Activated CD8-positive, alpha-beta T cell treated with anti-CD3 and anti-CD28 coated beads, Interleukin-2, amount 10 ng/mL, durations not matched to agents 7 days and 5 days (primary cell): ENCODE results near the gene CD2AP. TPM values are rescaled to one million over a fixed set of nuclear protein-coding genes. Genes with fewer than 3 reads are reported as not detected.
"Not testable (repeated sequence)": the region's sequence is repeated elsewhere in the genome, so short reads cannot be mapped to it uniquely, and the experiment has no call there.

Experiments
- ATAC-seq: fragments of 150-1000 bp; cut with Tn5 transposase; one replicate; pipeline ENCODE4 v1.10.0; 2021; ENCODE audit warnings: moderate library complexity
- CTCF ChIA-PET: fragments of 350-600 bp; sonication (Branson Sonifier 250); formaldehyde crosslinking; loops from one replicate; lab custom pipeline; 2021; ENCODE audit warnings: antibody characterized with exemption; lab: Charles Lee
- POLR2A ChIA-PET: fragments of 350-600 bp; sonication (Branson Sonifier 250); formaldehyde crosslinking; loops from one replicate; lab custom pipeline; 2021; ENCODE audit warnings: antibody characterized with exemption; lab: Charles Lee
- DNase-seq: peaks from one replicate; pipeline ENCODE4 v3.0.0-alpha.2; 2020
- H3K27ac Mint-ChIP-seq: one replicate; pipeline ENCODE4 v1.8.0; 2021; ENCODE audit warnings: mild to moderate bottlenecking, mixed read lengths
- H3K27me3 Mint-ChIP-seq: one replicate; pipeline ENCODE4 v1.8.0; 2021; ENCODE audit warnings: low read depth, mixed read lengths
- H3K36me3 Mint-ChIP-seq: one replicate; pipeline ENCODE4 v1.8.0; 2021; ENCODE audit warnings: low read depth, mixed read lengths
- H3K4me1 Mint-ChIP-seq: one replicate; pipeline ENCODE4 v1.8.0; 2021; ENCODE audit warnings: low read depth, mixed read lengths
- H3K4me3 Mint-ChIP-seq: one replicate; pipeline ENCODE4 v1.8.0; 2021; ENCODE audit warnings: mild to moderate bottlenecking, mixed read lengths
- H3K9me3 Mint-ChIP-seq: one replicate; pipeline ENCODE4 v1.8.0; 2022; ENCODE audit warnings: mixed read lengths; ENCODE audit not compliant: insufficient read depth
- total RNA-seq, 2 experiments: library from RNA; stranded (reverse); gene quantifications; one replicate each; pipeline ENCODE4 v1.2.3, GENCODE V29; 2021

The CD2AP gene
- total RNA-seq, 2 experiments from 2014 or later, result 38.8 to 39.2 TPM

DNA sequence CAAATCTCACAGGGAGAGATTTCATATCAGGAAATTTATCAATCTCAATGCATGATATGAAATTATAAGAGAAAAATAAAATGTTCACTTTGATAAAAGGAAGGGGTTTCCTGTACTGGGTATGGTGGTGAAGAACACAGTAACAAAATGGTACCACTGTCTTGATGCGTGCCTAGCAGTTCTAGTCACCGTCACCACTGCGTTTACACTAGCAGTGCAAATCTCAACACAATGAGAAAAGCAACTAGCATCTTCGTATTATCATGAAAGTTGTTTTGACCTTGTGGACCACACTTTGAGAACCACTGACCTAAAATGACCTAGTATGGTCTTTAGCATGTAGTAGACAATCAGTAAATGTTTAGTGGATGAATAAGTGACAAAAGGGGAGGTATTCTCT is 152.4 kb downstream of the CD2AP start:
- no peak for DNase-seq
- no peaks in the 10 kb centered on the region for H3K36me3 Mint-ChIP-seq
- peaks cover 2% of the 10 kb centered on the region for H3K27me3 Mint-ChIP-seq
- H3K27ac Mint-ChIP-seq, result no peak overlapping the region
- H3K9me3 Mint-ChIP-seq, result no peaks in the 10 kb centered on the region
- ATAC-seq, result no peak
- POLR2A ChIA-PET, result interaction anchor here (1.1 to 2.1 kb wide), 2 partner anchors 10 to 152 kb away, joined by 3 to 10 read pairs; partner anchors contain the start of gene CD2AP
- no peak overlapping the region for H3K4me3 Mint-ChIP-seq
- peaks cover 12% of the 10 kb centered on the region for H3K4me1 Mint-ChIP-seq
- CTCF ChIA-PET, result interaction anchor here (1.1 to 6.4 kb wide), 8 partner anchors 10 to 216 kb away, joined by 3 to 93 read pairs (median 14); partner anchors contain the start of gene OPN5

DNA sequence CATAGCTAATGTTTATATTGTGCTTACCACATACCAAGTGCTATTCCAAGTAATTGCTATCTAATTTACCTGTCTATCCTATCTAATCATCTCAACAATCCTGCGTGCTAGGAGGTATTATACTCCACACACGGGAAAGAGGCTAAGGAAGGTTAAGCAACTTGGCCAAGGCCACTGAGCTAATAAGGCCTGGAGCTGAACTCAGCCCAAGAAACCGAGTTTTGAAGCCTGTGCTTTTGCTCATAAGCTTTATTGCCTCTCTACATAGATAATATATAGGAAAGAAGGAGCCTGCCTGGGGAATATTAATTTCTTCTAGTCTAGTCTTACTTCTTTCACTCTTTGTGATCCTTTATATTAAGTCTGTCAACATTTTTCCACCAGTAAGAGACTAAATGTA is 153.0 kb downstream of the CD2AP start:
- H3K9me3 Mint-ChIP-seq, result no peaks in the 10 kb centered on the region
- DNase-seq (no peak), ATAC-seq (no peak)
- H3K4me3 Mint-ChIP-seq, result no peak overlapping the region
- peaks cover 2% of the 10 kb centered on the region for H3K27me3 Mint-ChIP-seq
- H3K27ac Mint-ChIP-seq, result no peak overlapping the region
- no peaks in the 10 kb centered on the region for H3K36me3 Mint-ChIP-seq
- POLR2A ChIA-PET, result interaction anchor here (1.1 to 2.1 kb wide), 3 partner anchors 11 to 216 kb away, joined by 3 to 10 read pairs (median 6); partner anchors contain the start of gene CD2AP
- H3K4me1 Mint-ChIP-seq, result peaks cover 12% of the 10 kb centered on the region
- CTCF ChIA-PET, result interaction anchor here (0.7 to 6.4 kb wide), 22 partner anchors 8 to 217 kb away, joined by 3 to 93 read pairs (median 5); partner anchors contain the start of genes CD2AP and OPN5

GRCh38 chr6:47631269-47631772 is 153.7 kb downstream of the CD2AP start:
- ATAC-seq (peak; percentile 67), DNase-seq (no peak)
- peaks cover 5% of the 10 kb centered on the region for H3K27me3 Mint-ChIP-seq
- H3K4me1 Mint-ChIP-seq, result peaks cover 12% of the 10 kb centered on the region
- H3K9me3 Mint-ChIP-seq, result no peaks in the 10 kb centered on the region
- H3K36me3 Mint-ChIP-seq, result no peaks in the 10 kb centered on the region
- H3K4me3 Mint-ChIP-seq, result no peak overlapping the region
- peak overlapping the region; percentile 5 for H3K27ac Mint-ChIP-seq
- POLR2A ChIA-PET, result interaction anchor here (0.6 to 2.1 kb wide), 5 partner anchors 12 to 217 kb away, joined by 3 to 10 read pairs (median 4); partner anchors contain the start of gene CD2AP
- CTCF ChIA-PET, result interaction anchor here (0.6 to 6.4 kb wide), 39 partner anchors 9 to 223 kb away, joined by 3 to 93 read pairs (median 4); partner anchors contain the start of genes CD2AP and OPN5

DNA sequence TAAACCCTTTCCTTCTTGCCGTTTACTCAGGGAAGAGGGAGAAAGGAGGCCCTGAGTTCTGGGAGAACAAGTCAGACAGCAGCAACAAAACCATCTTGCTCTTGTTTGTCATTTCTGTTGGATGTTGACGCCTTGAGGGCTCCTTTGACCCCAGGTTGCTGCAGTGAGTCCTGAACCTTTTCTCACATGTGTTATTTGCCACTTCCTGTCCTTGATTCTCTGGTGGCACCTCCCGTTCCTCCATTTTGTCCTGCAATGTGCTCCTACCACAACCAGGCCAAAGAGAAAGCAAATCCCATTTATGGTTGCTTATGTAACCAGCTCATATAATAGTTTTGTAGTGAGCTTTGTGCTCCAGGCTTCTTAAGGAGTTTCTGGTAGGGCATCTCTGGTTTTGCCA is 154.2 kb downstream of the CD2AP start:
- H3K4me3 Mint-ChIP-seq, result no peak overlapping the region
- ATAC-seq, result peak; percentile 23
- peak overlapping the region; percentile 5 for H3K27ac Mint-ChIP-seq
- H3K27me3 Mint-ChIP-seq, result peaks cover 5% of the 10 kb centered on the region
- ChIA-PET POLR2A (interaction anchor here (0.6 to 1.5 kb wide), 3 partner anchors 19 to 217 kb away, joined by 3 to 6 read pairs (median 4); no protein-coding TSS in a partner anchor), CTCF (interaction anchor here (0.6 to 6.4 kb wide), 33 partner anchors 9 to 223 kb away, joined by 3 to 93 read pairs (median 4); partner anchors contain the start of genes CD2AP and OPN5)
- DNase-seq, result no peak
- H3K4me1 Mint-ChIP-seq, result peaks cover 12% of the 10 kb centered on the region
- H3K36me3 Mint-ChIP-seq, result no peaks in the 10 kb centered on the region
- no peaks in the 10 kb centered on the region for H3K9me3 Mint-ChIP-seq

GRCh38 chr6:47633141-47633540 is 155.6 kb downstream of the CD2AP start:
- H3K36me3 Mint-ChIP-seq, result no peaks in the 10 kb centered on the region
- DNase-seq, result no peak
- H3K4me1 Mint-ChIP-seq, result peaks cover 12% of the 10 kb centered on the region
- CTCF ChIA-PET, result interaction anchor here (1.3 to 6.4 kb wide), 4 partner anchors 101 to 219 kb away, joined by 6 to 93 read pairs (median 48); partner anchors contain the start of gene OPN5
- H3K4me3 Mint-ChIP-seq, result no peak overlapping the region
- H3K27ac Mint-ChIP-seq, result peak overlapping the region; percentile 47
- H3K9me3 Mint-ChIP-seq, result no peaks in the 10 kb centered on the region
- POLR2A ChIA-PET, result interaction anchor here (0.6 kb wide), 1 partner anchor 154 kb away, joined by 3 read pairs; no protein-coding TSS in a partner anchor
- H3K27me3 Mint-ChIP-seq, result peaks cover 14% of the 10 kb centered on the region
- no peak for ATAC-seq

- ChIA-PET CTCF (interaction anchor here (1.3 to 6.4 kb wide), 2 partner anchors 100 to 146 kb away, joined by 6 to 93 read pairs; partner anchors contain the start of gene OPN5), POLR2A (no interaction called here)
- no peak for DNase-seq
- peaks cover 12% of the 10 kb centered on the region for H3K4me1 Mint-ChIP-seq
- H3K9me3 Mint-ChIP-seq, result no peaks in the 10 kb centered on the region
- no peak for ATAC-seq
- no peaks in the 10 kb centered on the region for H3K36me3 Mint-ChIP-seq
- H3K4me3 Mint-ChIP-seq, result no peak overlapping the region
- no peak overlapping the region for H3K27ac Mint-ChIP-seq
- peaks cover 19% of the 10 kb centered on the region for H3K27me3 Mint-ChIP-seq
Measured at GRCh38 chr6:47634210-47635047, 156.8 kb downstream of the CD2AP start.

DNA sequence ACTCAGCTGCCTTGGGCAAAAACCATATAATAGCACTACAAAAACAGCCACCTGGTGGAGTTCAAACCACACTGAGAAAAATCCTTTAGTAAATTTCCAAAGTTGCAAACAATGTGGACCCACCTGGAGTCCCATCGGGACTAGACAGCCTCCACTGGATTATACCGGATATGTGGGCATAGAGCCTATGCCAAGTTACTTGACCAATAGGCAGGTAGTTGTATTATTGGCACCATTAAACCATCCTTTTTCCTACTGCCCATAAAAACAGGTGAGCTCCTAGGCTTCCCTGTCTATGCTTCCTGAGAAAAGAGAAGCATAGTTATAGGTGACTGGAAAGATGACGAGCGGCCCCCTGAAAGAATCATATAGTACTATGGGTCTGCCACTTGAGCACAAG is 169.1 kb downstream of the CD2AP start:
- Mint-ChIP-seq H3K27me3 (peaks cover under 1% of the 10 kb centered on the region), H3K4me1 (no peaks in the 10 kb centered on the region), H3K27ac (no peak overlapping the region), H3K36me3 (no peaks in the 10 kb centered on the region), H3K9me3 (no peaks in the 10 kb centered on the region), H3K4me3 (no peak overlapping the region)
- POLR2A ChIA-PET, result no interaction called here
- ATAC-seq (no peak), DNase-seq (no peak)
- CTCF ChIA-PET, result interaction anchor here (0.8 to 1.1 kb wide), 3 partner anchors 15 to 232 kb away, joined by 3 to 4 read pairs (median 4); no protein-coding TSS in a partner anchor

DNA sequence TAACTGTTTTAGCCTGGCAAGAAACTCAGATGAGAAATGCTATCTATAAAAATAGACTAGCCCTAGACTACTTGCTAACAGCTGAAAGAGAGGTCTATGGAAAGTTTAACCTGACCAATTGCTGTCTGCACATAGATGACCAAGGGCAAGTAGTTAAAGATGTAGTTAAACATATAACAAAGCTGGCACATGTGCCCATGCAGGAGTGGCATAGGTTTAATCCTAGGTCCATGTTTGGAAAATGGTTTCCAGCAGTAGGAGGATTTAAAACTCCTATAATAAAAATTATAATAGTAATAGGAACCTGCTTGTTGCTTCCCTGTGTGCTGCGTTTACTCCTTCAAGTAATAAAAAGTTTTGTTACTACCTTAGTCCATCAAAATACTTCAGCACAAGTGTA is 169.6 kb downstream of the CD2AP start:
- Mint-ChIP-seq H3K4me1 (no peaks in the 10 kb centered on the region), H3K36me3 (no peaks in the 10 kb centered on the region), H3K9me3 (no peaks in the 10 kb centered on the region), H3K4me3 (no peak overlapping the region), H3K27me3 (no peaks in the 10 kb centered on the region), H3K27ac (no peak overlapping the region)
- DNase-seq (no peak), ATAC-seq (no peak)
- CTCF ChIA-PET, result interaction anchor here (0.8 to 1.1 kb wide), 3 partner anchors 15 to 233 kb away, joined by 3 to 4 read pairs (median 4); no protein-coding TSS in a partner anchor
- POLR2A ChIA-PET, result no interaction called here

DNA sequence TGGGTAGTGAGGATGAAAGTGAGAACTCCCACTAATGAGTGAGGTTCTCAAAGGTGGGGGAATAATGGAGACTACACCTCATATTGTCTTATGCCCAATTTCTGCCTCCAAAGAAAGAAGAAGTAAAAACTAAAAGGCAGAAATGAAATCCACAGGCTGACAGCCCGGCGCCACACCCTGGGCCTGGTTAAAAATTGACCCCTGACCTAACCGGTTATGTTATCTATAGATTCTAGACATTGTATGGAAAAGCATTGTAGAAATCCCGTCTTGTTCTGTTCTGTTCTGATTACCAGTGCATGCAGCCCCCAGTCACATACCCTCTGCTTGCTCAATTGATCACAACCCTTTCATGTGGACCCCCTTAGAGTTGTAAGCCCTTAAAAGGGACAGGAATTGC is 170.0 kb downstream of the CD2AP start:
- H3K27ac Mint-ChIP-seq, POLR2A ChIA-PET, H3K36me3 Mint-ChIP-seq, H3K27me3 Mint-ChIP-seq, H3K4me1 Mint-ChIP-seq, H3K4me3 Mint-ChIP-seq, ATAC-seq, DNase-seq, CTCF ChIA-PET, H3K9me3 Mint-ChIP-seq: not testable (repeated sequence)

DNA sequence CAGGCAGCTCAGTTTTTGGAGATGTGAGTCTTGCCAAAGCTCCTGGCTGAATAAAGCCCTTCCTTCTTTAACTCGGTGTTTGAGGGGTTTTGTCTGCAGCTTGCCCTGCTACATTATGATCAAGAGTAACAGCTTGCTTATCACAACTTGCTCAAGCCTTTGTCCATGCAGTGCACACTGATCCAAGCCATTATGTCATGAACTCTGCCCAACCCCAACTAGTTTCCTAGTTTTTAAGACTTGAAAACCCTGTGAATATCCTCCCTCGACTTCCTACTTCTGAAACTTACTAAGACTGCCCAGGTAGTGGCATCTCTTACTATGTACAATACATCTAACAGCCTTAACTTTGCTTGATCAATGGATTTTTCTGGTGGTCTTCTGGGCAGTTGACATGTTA is 170.4 kb downstream of the CD2AP start:
- H3K27me3 Mint-ChIP-seq, result no peaks in the 10 kb centered on the region
- no peaks in the 10 kb centered on the region for H3K9me3 Mint-ChIP-seq
- ATAC-seq, result no peak
- POLR2A ChIA-PET, result no interaction called here
- H3K4me1 Mint-ChIP-seq, result no peaks in the 10 kb centered on the region
- no peaks in the 10 kb centered on the region for H3K36me3 Mint-ChIP-seq
- H3K4me3 Mint-ChIP-seq, result no peak overlapping the region
- no peak overlapping the region for H3K27ac Mint-ChIP-seq
- no peak for DNase-seq
- CTCF ChIA-PET, result no interaction called here
